NCI-H1694 (cell line): ENCODE results near the gene FKRP.

Experiments used
- DNase-seq: peaks from one replicate; lab custom pipeline; 2025; lab: John Stamatoyannopoulos, UW

Gene FKRP

DNA sequence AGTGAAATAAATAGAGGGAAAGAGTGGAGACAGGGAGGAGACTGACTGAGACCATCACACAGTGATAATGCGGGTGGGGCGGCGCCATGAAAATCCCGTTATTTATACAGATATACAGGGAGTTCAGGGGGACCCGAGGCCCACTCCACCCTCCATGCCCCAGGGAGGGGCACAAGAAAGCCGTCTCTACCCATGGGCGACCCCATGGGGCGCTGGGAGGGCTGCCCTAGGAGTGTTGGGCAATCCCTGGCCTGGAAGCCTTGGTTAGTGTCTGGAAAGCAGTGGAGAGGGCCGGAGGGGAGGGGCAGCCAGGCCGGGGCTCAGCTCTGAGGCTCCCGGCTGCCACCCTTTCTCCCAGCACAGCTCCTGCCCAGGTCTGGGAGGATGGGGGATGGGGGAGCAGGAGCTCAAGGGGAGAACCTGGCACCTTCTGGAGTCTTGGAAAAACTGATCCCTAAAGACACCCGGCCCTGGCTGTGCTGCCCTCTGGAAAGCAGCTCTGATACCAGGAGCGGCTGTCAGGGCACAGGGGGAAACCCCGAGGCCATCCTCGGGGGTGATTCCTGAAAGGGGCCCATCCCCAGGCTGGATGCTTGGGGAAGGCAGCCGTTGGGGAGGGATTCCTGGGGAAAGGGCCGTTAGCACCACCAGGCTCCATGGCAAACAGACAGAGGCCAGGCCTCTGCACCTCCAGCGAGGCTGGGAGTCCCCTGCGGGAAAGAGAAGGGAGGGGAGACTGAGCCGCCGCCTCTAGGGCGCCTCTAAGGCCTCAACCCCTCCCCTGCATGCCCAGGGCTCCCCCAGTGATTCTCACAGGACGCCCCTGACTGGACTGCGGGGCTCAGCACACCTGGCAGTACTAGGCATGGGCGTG, 26.0 kb upstream of the FKRP start:
- DNase-seq = no peak

DNA sequence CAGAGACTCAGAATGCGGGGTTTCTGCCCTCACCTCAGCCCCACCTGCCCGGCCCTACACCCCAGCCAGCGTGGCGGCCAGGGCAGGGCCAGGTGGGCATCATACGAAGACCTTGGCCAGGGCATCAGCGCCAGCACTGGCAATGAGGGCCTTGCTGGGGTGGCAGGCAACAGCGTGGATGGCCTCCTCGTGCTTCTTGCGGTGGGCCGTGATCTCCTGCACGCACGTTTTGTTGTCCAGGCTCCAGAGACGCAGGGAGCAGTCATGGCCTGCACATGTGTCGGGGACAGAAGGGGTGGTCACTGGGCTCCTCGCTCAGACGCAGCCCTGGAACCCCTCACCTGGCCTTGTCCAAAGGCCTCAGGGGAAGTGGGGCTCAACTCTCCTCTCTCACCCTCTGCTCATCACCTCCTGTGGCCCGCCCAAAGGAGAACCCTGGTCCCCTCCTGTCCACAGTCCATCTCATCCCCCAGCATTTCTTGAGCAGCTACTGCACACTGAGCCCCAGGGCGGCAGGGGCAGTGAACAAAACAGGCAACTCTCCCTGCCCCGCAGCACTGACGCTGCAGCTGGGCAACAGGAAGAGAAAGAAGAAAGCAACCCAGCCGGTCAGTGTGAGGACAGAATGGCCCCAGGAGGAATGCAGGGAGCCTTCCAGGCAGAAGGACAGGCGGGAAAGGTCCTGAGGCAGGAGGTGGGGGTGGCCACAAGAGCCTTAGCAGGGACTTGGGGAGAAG, 25.2 kb upstream of the FKRP start:
- DNase-seq = no peak

DNA sequence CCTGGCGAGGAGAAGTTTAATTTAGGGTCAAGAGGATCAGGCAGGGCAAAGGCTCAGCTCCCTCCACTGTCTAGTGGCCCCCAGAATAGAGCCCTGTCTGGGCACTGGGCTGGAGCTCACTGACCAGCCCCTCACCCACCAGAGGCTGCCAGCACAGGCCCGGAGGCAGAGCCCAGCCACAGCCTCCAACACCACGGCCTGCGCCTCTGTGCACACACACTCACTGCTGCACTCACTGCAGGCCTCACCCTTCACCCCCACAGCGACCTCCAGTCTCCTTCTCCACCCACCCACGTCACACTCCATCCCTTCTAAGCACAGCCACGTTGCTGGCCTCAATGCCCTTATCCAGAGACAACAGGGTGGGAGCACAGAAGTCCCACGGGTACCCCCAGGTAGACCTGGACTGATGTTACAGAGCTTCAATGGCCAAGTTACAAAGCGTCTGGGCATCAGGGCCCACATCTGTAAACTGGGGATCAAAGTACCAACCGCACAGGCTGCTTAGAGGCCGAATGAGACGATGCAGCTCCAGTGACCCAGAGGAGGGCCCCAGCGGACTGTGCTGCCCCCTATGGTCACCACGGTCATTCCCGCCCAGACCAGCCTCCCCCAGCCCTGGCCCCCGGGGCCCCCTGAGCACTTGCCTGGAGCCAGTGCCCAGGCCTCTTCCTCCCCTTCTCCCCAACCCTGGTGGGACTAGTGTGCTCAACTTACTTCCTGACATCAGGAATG, 24.4 kb upstream of the FKRP start:
- DNase-seq = no peak

- DNase-seq = no peak
These were observed 23.9 kb upstream of the FKRP start for GRCh38 chr19:46722004-46722380.

DNA sequence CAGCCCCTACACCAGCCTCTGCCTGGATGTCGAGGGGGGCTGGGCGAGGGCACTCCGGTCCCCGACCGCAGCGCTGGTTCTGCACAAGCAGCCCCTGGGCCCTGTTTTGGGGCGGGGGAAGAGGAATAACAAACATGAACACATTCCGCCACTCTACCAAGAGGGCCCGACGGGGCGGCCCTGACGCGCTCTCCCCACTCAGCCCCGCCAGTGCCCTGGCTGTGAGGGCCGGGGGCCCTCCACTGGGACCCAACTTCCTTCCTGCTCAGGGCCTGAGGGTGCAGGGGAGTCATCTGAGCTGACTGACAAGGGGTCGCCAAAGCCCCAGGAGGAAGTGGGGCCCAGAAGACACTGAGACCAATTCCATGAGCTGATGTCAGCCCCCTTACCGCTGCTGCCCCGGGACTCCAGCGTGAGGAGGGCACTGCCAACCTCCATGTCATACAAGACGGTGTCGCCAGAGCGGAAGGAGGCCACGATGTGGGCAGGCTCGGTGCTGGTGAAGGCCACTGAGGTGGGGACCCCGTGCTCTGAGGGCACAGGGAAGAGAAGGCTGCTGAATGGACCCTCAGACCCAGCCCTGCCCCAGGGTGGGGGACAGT, 23.3 kb upstream of the FKRP start:
- DNase-seq = no peak

GRCh38 chr19:46723023-46723461, 22.8 kb upstream of the FKRP start:
- no peak for DNase-seq

DNA sequence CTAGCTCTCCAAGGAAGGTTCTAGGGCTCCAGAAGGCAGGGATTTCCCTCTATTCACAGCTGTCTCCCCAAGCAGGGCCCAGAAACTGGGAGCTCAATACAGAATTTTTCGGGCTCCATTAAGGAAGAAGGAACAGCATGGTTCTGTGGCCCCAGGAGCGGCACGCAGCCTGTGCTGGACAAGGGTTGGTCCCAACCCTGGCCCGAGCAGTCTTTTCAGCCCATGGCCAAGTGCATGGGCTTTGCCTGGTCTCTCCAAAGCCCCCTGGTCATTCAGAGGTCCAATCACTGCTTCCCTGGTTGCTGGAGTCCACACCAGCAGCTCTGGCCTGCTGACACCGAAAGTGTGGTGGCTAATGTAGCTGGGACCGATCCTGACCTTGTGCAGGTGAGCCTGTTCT, 22.4 kb upstream of the FKRP start:
- no peak for DNase-seq

DNA sequence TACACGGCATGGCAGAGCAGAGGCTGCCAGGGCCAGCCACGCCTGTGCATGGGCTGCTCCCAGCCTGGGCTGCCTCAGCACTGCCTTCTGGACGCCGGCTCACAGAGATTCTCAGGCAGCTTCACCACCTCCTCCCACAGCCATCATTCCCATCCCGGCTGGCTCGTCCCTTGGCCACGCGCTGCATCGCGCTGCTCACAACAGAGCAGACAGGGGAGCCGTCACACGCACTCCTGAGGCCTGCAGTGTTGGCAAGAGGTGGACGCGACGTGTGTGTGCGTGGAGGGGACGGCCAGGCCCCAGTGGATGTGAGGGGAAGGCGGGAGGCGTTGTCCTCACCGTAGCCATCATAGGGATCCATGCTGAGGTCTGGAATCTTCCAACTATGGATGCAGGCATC, 21.4 kb upstream of the FKRP start:
- DNase-seq = no peak

GRCh38 chr19:46725036-46725820, 20.6 kb upstream of the FKRP start:
- DNase-seq = no peak

- no peak for DNase-seq
These were observed 19.9 kb upstream of the FKRP start for GRCh38 chr19:46725859-46726393.

- DNase-seq = no peak
These were observed 19.3 kb upstream of the FKRP start for GRCh38 chr19:46726551-46726950.

DNA sequence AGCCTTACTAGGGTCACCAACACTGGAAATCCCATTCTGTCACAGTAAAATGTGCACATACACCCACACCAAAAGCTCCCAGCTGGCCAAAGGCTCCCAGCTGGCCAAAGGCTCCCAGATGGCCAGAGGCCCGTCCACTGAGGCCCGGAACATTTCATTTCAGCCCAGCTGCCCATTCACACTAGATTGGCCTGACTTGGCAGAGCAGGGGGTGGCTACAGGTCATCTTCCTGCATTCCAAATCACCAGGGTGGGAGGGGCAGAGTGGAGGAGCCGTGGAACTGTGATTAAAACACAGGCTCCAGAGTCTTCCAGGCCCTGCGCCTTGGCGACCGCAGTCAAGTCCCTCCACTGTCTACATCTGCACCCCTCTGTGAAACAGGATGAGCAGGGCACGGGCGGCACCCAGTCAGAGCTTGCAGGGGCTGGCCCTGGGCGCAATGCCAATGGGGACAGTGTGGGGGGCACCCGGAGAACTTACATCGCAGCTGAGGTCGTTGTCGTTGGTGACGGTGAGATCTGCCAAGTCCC, 18.8 kb upstream of the FKRP start:
- DNase-seq = no peak

GRCh38 chr19:46727757-46728156, 18.1 kb upstream of the FKRP start:
- no peak for DNase-seq

DNA sequence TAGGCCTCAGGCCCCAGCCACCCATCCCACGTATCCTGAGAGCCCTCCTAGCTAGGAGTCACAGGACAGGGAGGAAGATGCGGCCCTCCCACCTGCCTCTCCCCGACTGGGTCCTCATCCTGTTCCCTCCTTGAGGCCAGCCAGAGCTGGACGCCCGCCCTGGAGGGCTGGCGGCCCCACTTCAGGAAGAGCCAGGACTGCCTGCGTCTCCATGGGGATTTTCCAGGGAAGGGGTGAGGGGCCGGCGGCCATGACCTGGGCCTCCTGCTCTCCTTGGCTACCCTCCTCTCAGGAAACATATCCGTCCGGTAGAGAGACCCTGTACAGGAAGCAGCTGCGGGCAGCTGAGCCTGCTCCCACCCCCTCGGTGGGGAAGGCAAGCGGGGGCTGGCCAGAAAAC, 17.6 kb upstream of the FKRP start:
- DNase-seq = no peak

DNA sequence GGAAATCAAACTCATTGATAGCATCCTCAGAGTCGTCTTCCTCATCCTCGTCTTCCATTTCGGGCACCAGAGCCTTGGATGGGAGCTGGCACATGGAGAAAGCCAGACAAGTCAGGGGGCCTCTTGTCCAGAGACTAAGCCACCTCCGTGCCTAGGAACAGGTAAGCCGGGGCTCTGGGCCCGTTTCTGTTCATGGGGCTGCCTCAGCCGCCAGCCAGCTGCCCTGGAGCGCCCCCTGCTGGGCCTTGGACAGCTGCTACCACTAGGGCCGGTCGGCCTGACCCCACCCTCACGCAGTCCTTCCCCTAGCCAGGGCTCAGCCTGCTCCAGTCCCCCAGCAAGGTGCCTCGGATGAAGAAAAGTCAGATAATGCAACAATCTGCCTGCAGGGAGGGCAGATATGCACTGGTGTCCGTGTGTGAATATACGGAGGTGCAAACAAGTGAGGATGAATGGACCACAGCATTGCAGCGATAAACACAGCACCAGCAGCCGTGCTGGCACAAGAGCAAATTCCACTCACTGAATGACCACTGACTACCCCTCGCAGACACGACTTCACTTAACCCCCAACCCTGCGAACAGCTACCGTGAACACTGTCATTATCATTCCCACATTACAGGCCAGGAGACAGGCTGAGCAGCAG, 17.0 kb upstream of the FKRP start:
- no peak for DNase-seq

DNA sequence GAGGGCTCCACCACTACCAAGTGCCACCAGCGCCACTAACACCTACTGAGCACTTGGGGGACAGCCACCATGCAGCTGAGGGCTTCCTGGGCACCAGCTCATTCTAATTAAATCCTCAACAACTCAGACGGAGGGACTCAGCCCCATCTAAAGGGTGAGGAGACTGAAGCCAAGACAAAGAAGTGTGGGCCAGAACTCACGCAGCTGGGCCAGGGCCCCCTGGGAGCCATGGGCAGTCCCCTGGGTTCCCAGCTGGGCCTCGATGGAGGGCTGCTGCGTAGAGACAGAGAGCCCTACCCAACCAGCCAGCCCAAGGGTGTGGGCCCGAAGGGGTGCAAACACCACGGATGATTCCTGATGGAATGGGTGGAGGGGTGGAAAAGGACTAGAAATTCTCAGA, 16.2 kb upstream of the FKRP start:
- DNase-seq = no peak

DNA sequence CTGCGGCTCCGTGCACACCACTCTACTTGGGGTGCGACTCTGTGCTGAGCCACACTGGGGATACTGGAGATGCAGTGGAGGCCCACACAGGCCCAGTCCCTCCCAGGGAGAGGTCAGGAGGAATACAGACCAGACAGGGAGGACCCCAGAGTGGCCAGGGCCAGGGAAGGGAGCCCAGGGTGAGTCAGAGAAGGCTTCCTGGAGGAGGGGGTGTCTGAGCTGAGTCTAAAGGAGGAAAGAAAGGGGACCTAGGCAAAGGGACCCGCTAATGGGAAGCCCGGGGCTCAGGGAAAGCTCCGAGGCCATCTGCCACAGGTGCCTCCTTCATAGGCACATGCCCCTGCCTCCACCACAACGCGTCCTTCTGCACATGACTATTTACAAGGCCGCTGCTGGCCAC, 15.7 kb upstream of the FKRP start:
- DNase-seq = no peak

GRCh38 chr19:46730595-46730994, 15.3 kb upstream of the FKRP start:
- no peak for DNase-seq

GRCh38 chr19:46731007-46731501, 14.8 kb upstream of the FKRP start:
- DNase-seq = no peak

- no peak for DNase-seq
These were observed 14.3 kb upstream of the FKRP start for GRCh38 chr19:46731584-46731983.
